Suprapubic skin (tissue), 3 donors: ENCODE measurements around the gene TMOD1.

ENCODE experiments used
- CTCF ChIP-seq, 2 donors: fragments of 200-600 bp in 1 of 2; fragments of 450-650 bp in 1 of 2; sonication (generic) in 1 of 2; IDR thresholded peaks; one replicate each; pipeline ENCODE4 v1.5.1; 2016 to 2019; ENCODE audit warnings: antibody characterized with exemption in 2 of 2, mild to moderate bottlenecking in 1 of 2, moderate library complexity in 1 of 2
- POLR2AphosphoS5 ChIP-seq, 3 donors: sonication (generic); formaldehyde crosslinking; IDR thresholded peaks; one replicate each; pipeline ENCODE4 v1.6.1; 2017; ENCODE audit warnings: antibody characterized with exemption in 3 of 3

DNA sequence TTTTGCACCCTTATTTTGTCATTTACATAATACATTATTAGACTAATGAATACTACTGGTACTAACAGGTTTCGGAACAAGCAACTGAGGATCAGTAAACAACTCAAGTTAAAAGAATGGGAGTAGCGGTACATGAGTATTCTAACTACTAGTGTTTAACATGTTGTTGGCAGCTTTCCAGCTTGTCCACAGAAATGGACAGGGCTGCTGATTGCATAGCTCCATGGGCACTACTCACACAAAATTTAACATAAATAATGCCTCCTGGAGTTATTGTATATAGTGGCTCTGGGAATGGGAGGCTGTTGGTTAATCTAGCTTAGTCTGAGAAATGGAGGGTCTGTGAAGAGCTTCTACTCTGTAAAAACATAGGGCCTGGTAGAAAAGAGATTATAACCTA lies 138.9 kb downstream of the TMOD1 start:
- TF ChIP-seq CTCF (IDR thresholded peaks at IDR 0.05) (no peak), POLR2AphosphoS5 (IDR thresholded peaks at IDR 0.05) (no peak)
